WTC11 (cell line): Measurements from ENCODE around the gene SAMD4A. TPM values are rescaled to one million over a fixed set of nuclear protein-coding genes. Genes with fewer than 3 reads are reported as not detected.

Experiments
- ATAC-seq: fragments of 200-7000 bp; cut with Tn5 transposase; 2 replicates; pipeline ENCODE4 v1.10.0; 2021; ENCODE audit warnings: mild to moderate bottlenecking, moderate library complexity
- CTCF ChIA-PET: fragments of 300-600 bp; sonication (Branson Sonifier 250); formaldehyde crosslinking; loops from one replicate; lab custom pipeline; 2021; ENCODE audit warnings: antibody characterized with exemption; lab: Charles Lee
- POLR2A ChIA-PET: fragments of 350-600 bp; sonication (Branson Sonifier 250); formaldehyde crosslinking; loops from one replicate; lab custom pipeline; 2021; ENCODE audit warnings: antibody characterized with exemption; lab: Charles Lee
- DNase-seq: peaks from one replicate; pipeline ENCODE4 v3.0.0; 2021; ENCODE audit warnings: low spot score
- H3K27ac Mint-ChIP-seq: 2 replicates; pipeline ENCODE4 v1.8.0; 2021; ENCODE audit warnings: mixed read lengths
- H3K27me3 Mint-ChIP-seq: 2 replicates; pipeline ENCODE4 v1.8.0; 2021; ENCODE audit warnings: low read depth, mild to moderate bottlenecking, moderate library complexity, mixed read lengths
- H3K36me3 Mint-ChIP-seq: 2 replicates; pipeline ENCODE4 v1.8.0; 2021; ENCODE audit warnings: mixed read lengths
- H3K4me1 Mint-ChIP-seq: 2 replicates; pipeline ENCODE4 v1.8.0; 2022; ENCODE audit warnings: mixed read lengths
- H3K4me3 Mint-ChIP-seq: 2 replicates; pipeline ENCODE4 v1.8.0; 2021; ENCODE audit warnings: mild to moderate bottlenecking, moderate library complexity, mixed read lengths
- H3K9me3 Mint-ChIP-seq: 2 replicates; pipeline ENCODE4 v1.8.0; 2021; ENCODE audit warnings: mixed read lengths
- CREM ChIP-seq: sonication (generic); formaldehyde crosslinking; IDR thresholded peaks from 2 replicates; pipeline ENCODE4 v1.8.1; 2022; ENCODE audit warnings: mild to moderate bottlenecking, missing genetic modification reagents, moderate library complexity
- FOXK1 ChIP-seq: sonication (generic); formaldehyde crosslinking; IDR thresholded peaks from 2 replicates; pipeline ENCODE4 v1.8.0; 2022; ENCODE audit warnings: mild to moderate bottlenecking, moderate library complexity, missing genetic modification reagents
- FOXP4 ChIP-seq: sonication (generic); formaldehyde crosslinking; IDR thresholded peaks from 2 replicates; pipeline ENCODE4 v1.8.0; 2022; ENCODE audit warnings: mild to moderate bottlenecking, missing genetic modification reagents
- JUN ChIP-seq: sonication (generic); formaldehyde crosslinking; IDR thresholded peaks from 2 replicates; pipeline ENCODE4 v1.8.0; 2023; ENCODE audit warnings: mild to moderate bottlenecking, missing genetic modification reagents
- MLX ChIP-seq: sonication (generic); formaldehyde crosslinking; IDR thresholded peaks from 2 replicates; pipeline ENCODE4 v1.8.1; 2023; ENCODE audit warnings: mild to moderate bottlenecking, missing genetic modification reagents, moderate library complexity
- MXD4 ChIP-seq: fragments of 250-450 bp; sonication (Bioruptor Pico); IDR thresholded peaks from 2 replicates; pipeline ENCODE4 v1.8.0; 2021; ENCODE audit warnings: mild to moderate bottlenecking, moderate library complexity, borderline replicate concordance
- NFE2L1 ChIP-seq: sonication (generic); formaldehyde crosslinking; IDR thresholded peaks from 2 replicates; pipeline ENCODE4 v1.8.1; 2023; ENCODE audit warnings: missing genetic modification reagents
- RORB ChIP-seq: fragments of 250-450 bp; sonication (Bioruptor Pico); IDR thresholded peaks from 2 replicates; pipeline ENCODE4 v1.9.0; 2021; ENCODE audit warnings: mild to moderate bottlenecking
- SP1 ChIP-seq: sonication (generic); formaldehyde crosslinking; conservative IDR thresholded peaks from 2 replicates; pipeline ENCODE4 v1.8.1; 2022; ENCODE audit warnings: missing genetic modification reagents
- ZSCAN18 ChIP-seq: fragments of 250-450 bp; sonication (Bioruptor Pico); IDR thresholded peaks from 2 replicates; pipeline ENCODE4 v2.1.2; 2022; ENCODE audit warnings: mild to moderate bottlenecking, moderate library complexity
- total RNA-seq: library from RNA; stranded (reverse); gene quantifications from 3 replicates; pipeline ENCODE4 v1.2.3, GENCODE V29; 2021
- TF ChIP-seq, protein P1 (sequence below): sonication (generic); formaldehyde crosslinking; IDR thresholded peaks from 2 replicates; pipeline ENCODE4 v1.8.1; 2022; ENCODE audit warnings: mild to moderate bottlenecking, moderate library complexity, missing genetic modification reagents
- TF ChIP-seq, protein P2 (sequence below): sonication (generic); formaldehyde crosslinking; IDR thresholded peaks from 2 replicates; pipeline ENCODE4 v1.8.0; 2023; ENCODE audit warnings: missing genetic modification reagents, mild to moderate bottlenecking, borderline replicate concordance

Gene SAMD4A
- total RNA-seq, 1 experiment from 2014 or later, result 6.0 TPM

GRCh38 chr14:54778618-54779345 is 211.9 kb downstream of the SAMD4A start (continued):
- TF ChIP-seq MLX (CRISPR knock-in tag), result no peak
- TF ChIP-seq, protein P1, sequence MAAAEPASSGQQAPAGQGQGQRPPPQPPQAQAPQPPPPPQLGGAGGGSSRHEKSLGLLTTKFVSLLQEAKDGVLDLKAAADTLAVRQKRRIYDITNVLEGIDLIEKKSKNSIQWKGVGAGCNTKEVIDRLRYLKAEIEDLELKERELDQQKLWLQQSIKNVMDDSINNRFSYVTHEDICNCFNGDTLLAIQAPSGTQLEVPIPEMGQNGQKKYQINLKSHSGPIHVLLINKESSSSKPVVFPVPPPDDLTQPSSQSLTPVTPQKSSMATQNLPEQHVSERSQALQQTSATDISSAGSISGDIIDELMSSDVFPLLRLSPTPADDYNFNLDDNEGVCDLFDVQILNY (CRISPR knock-in tag), result no peak
- TF ChIP-seq FOXP4 (CRISPR knock-in tag), result no peak

DNA sequence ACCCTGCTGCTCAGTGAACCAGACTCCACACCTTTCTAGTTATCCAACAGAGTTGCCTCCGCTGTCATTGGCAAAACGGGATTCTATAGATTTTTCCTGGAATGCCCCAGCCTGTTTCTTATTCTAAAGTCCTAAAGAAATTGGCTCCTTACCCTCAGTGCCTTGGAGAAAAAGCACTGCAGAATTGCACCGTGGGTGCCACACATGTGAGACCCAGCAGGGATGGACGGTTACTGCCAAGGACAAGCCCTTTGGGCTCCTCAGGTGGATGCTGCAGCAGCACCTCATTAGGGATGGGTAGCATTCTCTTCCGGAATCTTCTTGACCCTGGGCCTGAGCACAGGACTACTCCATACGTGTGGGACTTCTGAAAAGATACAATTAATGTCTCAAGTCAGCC is 214.2 kb downstream of the SAMD4A start:
- H3K4me3 Mint-ChIP-seq, result no peak overlapping the region
- CTCF ChIA-PET, result interaction anchor here (5.4 kb wide), 1 partner anchor 24 kb away, joined by 51 read pairs; no protein-coding TSS in a partner anchor

More for the DNA sequence above, 214.2 kb downstream of the SAMD4A start:
- Mint-ChIP-seq H3K4me1 (no peaks in the 10 kb centered on the region), H3K36me3 (no peaks in the 10 kb centered on the region), H3K27me3 (no peaks in the 10 kb centered on the region), H3K9me3 (no peaks in the 10 kb centered on the region), H3K27ac (no peak overlapping the region)
- POLR2A ChIA-PET, result no interaction called here
- no peak for DNase-seq
- TF ChIP-seq CREM (CRISPR knock-in tag) (no peak), FOXK1 (CRISPR knock-in tag) (no peak), MXD4 (CRISPR knock-in tag) (no peak), NFE2L1 (no peak), JUN (CRISPR knock-in tag) (no peak), SP1 (no peak), ZSCAN18 (CRISPR knock-in tag) (no peak), RORB (CRISPR knock-in tag) (no peak)
- TF ChIP-seq, protein P2, sequence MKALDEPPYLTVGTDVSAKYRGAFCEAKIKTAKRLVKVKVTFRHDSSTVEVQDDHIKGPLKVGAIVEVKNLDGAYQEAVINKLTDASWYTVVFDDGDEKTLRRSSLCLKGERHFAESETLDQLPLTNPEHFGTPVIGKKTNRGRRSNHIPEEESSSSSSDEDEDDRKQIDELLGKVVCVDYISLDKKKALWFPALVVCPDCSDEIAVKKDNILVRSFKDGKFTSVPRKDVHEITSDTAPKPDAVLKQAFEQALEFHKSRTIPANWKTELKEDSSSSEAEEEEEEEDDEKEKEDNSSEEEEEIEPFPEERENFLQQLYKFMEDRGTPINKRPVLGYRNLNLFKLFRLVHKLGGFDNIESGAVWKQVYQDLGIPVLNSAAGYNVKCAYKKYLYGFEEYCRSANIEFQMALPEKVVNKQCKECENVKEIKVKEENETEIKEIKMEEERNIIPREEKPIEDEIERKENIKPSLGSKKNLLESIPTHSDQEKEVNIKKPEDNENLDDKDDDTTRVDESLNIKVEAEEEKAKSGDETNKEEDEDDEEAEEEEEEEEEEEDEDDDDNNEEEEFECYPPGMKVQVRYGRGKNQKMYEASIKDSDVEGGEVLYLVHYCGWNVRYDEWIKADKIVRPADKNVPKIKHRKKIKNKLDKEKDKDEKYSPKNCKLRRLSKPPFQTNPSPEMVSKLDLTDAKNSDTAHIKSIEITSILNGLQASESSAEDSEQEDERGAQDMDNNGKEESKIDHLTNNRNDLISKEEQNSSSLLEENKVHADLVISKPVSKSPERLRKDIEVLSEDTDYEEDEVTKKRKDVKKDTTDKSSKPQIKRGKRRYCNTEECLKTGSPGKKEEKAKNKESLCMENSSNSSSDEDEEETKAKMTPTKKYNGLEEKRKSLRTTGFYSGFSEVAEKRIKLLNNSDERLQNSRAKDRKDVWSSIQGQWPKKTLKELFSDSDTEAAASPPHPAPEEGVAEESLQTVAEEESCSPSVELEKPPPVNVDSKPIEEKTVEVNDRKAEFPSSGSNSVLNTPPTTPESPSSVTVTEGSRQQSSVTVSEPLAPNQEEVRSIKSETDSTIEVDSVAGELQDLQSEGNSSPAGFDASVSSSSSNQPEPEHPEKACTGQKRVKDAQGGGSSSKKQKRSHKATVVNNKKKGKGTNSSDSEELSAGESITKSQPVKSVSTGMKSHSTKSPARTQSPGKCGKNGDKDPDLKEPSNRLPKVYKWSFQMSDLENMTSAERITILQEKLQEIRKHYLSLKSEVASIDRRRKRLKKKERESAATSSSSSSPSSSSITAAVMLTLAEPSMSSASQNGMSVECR (CRISPR knock-in tag), result no peak
- no peak for ATAC-seq
